GM12878 (cell line): ENCODE results near the gene IREB2.

Source experiments
- EP300 ChIP-seq, 2 experiments: fragments of 150-350 bp in 1 of 2; IDR thresholded peaks; 2 replicates each; pipeline ENCODE4 v1.6.1; 2011 to 2012; ENCODE audit warnings: low read depth in 2 of 2, low read length in 2 of 2, borderline replicate concordance in 1 of 2, improper control_type of control experiment in 1 of 2, inconsistent platforms in 1 of 2; ENCODE audit not compliant: control insufficient read depth in 1 of 2
- TF ChIP-seq, protein P1 (sequence below): fragments of 450-650 bp; formaldehyde crosslinking; IDR thresholded peaks from 2 replicates; pipeline ENCODE4 v1.5.0; 2022; ENCODE audit warnings: mild to moderate bottlenecking, missing genetic modification characterization

DNA sequence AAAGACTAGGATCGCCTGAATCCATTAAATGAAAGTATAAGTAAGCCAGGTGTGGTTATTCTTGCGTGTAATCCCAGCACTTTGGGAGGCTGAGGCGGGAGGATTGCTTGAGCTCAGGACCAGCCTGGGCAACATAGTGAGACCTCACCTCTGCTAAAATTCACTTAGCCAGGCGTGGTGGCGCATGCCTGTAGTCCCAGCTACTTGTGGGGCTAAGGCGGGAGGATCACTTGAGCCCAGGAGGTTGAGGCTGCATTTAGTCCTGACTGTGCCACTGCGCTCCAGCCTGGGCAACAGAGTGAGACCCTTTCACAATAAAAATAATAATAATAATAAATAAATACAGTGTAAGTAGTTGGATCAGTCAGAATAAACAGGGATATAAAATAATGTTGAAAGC is 43.9 kb downstream of the IREB2 start:
- no peak for TF ChIP-seq EP300 (IDR thresholded peaks at IDR 0.05; ENCODE audit: borderline replicate concordance in 1 of 2, control insufficient read depth in 1 of 2, low read depth in 2 of 2, low read length in 2 of 2)
- TF ChIP-seq, protein P1, sequence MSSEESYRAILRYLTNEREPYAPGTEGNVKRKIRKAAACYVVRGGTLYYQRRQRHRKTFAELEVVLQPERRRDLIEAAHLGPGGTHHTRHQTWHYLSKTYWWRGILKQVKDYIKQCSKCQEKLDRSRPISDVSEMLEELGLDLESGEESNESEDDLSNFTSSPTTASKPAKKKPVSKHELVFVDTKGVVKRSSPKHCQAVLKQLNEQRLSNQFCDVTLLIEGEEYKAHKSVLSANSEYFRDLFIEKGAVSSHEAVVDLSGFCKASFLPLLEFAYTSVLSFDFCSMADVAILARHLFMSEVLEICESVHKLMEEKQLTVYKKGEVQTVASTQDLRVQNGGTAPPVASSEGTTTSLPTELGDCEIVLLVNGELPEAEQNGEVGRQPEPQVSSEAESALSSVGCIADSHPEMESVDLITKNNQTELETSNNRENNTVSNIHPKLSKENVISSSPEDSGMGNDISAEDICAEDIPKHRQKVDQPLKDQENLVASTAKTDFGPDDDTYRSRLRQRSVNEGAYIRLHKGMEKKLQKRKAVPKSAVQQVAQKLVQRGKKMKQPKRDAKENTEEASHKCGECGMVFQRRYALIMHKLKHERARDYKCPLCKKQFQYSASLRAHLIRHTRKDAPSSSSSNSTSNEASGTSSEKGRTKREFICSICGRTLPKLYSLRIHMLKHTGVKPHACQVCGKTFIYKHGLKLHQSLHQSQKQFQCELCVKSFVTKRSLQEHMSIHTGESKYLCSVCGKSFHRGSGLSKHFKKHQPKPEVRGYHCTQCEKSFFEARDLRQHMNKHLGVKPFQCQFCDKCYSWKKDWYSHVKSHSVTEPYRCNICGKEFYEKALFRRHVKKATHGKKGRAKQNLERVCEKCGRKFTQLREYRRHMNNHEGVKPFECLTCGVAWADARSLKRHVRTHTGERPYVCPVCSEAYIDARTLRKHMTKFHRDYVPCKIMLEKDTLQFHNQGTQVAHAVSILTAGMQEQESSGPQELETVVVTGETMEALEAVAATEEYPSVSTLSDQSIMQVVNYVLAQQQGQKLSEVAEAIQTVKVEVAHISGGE (CRISPR knock-in tag) = no peak
